ENCODE results near the gene SERPING1.

Gene SERPING1

GRCh38 chr11:57644748-57645688 is 47.5 kb downstream of the SERPING1 start:
- TF ChIP-seq, protein P1, sequence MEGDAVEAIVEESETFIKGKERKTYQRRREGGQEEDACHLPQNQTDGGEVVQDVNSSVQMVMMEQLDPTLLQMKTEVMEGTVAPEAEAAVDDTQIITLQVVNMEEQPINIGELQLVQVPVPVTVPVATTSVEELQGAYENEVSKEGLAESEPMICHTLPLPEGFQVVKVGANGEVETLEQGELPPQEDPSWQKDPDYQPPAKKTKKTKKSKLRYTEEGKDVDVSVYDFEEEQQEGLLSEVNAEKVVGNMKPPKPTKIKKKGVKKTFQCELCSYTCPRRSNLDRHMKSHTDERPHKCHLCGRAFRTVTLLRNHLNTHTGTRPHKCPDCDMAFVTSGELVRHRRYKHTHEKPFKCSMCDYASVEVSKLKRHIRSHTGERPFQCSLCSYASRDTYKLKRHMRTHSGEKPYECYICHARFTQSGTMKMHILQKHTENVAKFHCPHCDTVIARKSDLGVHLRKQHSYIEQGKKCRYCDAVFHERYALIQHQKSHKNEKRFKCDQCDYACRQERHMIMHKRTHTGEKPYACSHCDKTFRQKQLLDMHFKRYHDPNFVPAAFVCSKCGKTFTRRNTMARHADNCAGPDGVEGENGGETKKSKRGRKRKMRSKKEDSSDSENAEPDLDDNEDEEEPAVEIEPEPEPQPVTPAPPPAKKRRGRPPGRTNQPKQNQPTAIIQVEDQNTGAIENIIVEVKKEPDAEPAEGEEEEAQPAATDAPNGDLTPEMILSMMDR (conservative IDR thresholded peaks at IDR 0.05) = peak; percentile 96
- TF ChIP-seq ZFX (IDR thresholded peaks at IDR 0.05) = no peak
- no peak overlapping the region for H3K27ac ChIP-seq

DNA sequence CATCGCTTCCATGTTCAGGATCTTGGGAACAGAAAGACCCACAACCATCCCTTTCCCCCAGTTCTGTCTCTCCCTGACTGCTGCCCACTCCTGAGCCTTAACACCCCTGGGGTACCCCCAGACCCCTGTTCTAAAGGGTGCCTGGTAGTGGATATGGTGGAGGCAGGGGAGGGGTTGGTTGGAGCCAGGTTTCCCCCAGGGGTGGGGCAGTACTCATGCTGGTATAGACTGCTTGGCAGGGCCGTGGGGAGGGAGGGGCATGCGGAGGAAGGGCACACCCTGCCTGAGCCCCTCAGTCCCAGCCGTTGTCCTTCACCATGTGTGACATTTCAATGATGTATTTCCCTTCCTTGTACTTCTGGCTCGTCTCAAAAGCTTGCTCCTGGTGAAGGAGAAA is 48.2 kb downstream of the SERPING1 start:
- TF ChIP-seq, protein P1 (conservative IDR thresholded peaks at IDR 0.05) = no peak
- TF ChIP-seq ZFX (IDR thresholded peaks at IDR 0.05) = no peak
- H3K27ac ChIP-seq = no peak overlapping the region

DNA sequence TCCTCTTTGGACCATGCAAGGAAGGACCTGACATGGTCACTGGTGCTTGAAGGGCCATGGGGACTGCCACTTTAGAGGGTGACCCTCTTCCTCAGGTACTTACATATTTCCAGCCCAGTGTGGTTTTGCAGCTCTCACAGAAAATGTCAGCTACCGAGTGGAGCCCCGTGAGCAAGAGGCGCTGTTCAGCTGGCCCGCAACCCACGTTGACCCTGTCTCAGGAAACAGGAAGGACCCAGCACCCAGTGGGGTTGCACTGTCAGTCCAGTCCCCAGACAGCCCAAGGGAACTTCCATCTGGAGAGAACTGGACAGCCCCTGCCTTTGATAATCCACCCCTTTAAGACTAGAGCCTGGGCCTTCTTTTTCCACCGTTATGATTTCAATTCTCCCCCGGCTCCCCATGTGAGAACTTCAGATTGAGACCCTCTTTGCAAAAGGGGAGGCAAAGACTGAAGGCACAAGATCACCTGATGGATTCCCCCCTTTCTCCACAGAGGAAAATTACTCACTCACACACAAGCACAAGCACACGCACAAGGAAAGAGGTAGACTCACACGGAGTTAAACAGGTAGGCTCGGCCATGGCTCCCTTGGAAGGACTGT is 48.8 kb downstream of the SERPING1 start:
- no peak for TF ChIP-seq ZFX (IDR thresholded peaks at IDR 0.05)
- TF ChIP-seq, protein P1 (conservative IDR thresholded peaks at IDR 0.05) = no peak
- no peak overlapping the region for H3K27ac ChIP-seq

- H3K27ac ChIP-seq = no peak overlapping the region
- TF ChIP-seq, protein P1 (conservative IDR thresholded peaks at IDR 0.05) = no peak
- TF ChIP-seq ZFX (IDR thresholded peaks at IDR 0.05) = no peak
Observed at GRCh38 chr11:57646799-57647303, 49.4 kb downstream of the SERPING1 start.

- TF ChIP-seq, protein P1 (conservative IDR thresholded peaks at IDR 0.05) = no peak
- no peak for TF ChIP-seq ZFX (IDR thresholded peaks at IDR 0.05)
- no peak overlapping the region for H3K27ac ChIP-seq
Observed at GRCh38 chr11:57647372-57647771, 49.9 kb downstream of the SERPING1 start.

DNA sequence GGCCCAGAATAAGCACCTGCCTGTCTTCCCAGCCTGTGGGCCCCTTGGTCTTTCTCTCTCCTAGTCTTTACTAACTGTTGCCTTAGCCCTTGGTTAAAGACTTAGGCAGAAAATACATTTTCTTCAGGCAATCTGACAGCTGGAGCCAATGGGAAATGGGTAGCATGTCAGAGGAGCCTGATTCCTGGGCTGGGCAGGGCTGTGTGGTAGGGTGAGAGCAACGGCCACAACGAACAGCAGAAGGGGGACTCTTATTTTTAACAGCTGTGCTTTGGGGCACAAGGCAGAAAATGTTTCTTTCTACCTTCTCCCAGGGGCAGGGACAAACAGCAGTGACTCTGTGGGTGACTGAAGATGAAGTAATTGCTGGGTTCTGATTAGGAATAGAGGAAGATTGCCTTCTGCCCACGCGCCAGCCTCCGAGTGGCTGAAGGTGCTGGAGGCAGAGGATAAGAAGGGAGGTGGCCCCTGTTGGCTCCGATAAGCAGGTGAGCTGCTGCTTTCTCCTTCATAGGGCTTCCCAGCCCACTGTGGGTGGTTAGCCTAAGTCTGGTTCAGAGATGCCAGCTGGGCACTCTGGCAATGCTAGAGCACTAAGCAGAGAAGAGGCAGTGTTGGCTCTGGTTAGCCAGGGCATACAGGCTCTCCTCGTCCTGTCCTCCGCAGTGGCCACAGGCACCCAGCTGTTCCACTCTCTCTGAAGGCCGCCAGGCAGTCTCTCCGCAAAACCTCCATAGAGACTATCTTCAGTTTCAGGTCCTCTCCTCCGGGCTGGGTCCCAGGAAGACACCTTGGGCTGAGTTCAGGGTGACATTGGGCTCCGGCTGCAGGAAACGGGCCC is 50.7 kb downstream of the SERPING1 start:
- TF ChIP-seq, protein P1 (conservative IDR thresholded peaks at IDR 0.05) = no peak
- TF ChIP-seq ZFX (IDR thresholded peaks at IDR 0.05) = no peak
- no peak overlapping the region for H3K27ac ChIP-seq
